ENCODE measurements around the gene NUTM2G.
"Not testable (repeated sequence)": the region's sequence is repeated elsewhere in the genome, so short reads cannot be mapped to it uniquely, and the experiment has no call there.

The NUTM2G gene

GRCh38 chr9:96928543-96928942 lies at the start of gene NUTM2G:
NUTM2G (plus strand) TSS chr9:96928843; CDS start chr9:96929025, 182 bp downstream.
- DNase-seq (ENCODE audit: low read depth, low spot score): not testable (repeated sequence)

DNA sequence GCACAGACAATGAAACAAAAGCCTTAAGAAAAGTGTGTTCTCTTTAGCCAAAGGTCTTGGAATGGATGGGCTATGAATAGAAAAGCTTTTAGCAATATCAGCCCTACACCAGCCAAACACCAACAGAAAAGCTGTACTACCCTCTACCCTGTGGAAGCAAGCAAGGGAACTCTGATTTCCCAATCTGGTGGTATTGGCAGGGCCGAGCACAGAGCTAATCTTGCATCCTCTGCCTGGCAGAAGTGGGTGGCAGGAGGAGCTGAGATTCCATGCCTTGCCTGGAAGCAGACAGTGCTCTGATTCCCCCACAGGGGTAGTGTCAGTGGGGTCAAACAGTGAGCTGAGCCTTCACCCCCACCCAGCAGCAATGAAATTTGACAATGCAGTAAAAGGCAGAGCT lies 44.7 kb upstream of the NUTM2G start:
- DNase-seq (ENCODE audit: low read depth, low spot score): no peak

DNA sequence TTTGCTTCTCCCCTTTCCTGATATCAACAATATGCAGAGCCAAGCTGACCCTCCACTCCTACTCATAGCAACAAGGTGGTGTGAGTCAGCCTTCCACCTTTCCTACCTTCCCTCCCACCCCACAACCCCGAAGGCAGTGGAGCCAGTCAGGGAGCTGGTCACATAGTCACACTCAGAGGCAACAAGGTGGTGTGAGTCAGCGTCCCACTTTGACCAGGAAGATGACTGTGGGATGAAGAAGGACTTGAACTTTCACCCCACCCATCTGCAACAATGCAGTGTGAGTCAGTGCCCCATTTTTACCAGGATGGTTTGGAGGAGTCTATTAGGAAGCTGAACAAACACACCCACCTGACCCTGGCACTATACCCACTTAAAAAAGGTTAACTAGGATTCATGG lies 44.2 kb upstream of the NUTM2G start:
- no peak for DNase-seq (ENCODE audit: low read depth, low spot score)

DNA sequence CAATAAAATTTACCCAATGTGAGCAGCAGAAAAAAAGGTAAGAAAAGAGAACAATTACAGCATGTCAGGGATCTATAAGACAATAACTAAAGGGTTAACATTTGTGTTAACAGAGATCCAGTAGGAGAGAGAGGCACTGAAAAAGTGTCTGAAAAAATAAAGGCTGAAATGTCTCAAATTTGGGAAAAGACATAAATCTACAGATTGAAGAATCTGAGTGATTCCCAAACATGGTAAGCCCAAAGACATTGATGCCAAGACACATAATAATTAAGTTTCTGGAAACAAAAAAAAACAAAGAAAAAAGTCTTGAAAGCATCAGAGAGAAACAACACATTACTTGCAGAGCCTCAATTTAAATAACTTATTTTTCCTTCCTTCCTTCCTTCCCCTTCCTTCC lies 43.2 kb upstream of the NUTM2G start:
- DNase-seq (ENCODE audit: low read depth, low spot score): no peak

DNA sequence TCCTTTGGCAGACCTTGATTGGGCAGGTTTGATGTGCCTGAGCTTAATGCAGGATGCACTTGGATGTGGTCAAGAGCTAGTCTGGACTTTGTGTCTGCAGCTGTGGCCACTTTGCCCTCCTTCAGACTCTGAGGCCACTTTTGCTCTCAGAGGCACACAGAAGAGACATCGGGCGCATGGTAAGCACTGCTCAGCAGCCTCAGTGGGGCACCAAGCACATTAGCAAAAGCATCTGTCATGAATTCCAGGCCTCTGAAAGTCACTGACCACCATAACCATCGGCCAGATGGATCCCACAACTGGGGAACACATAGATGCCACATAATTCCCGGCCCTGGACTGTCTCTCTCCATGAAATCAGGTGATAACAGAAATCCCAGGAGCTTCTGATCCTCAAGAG lies 40.1 kb upstream of the NUTM2G start:
- no peak for DNase-seq (ENCODE audit: low read depth, low spot score)

- no peak for DNase-seq (ENCODE audit: low read depth, low spot score)
These were observed 36.5 kb upstream of the NUTM2G start for GRCh38 chr9:96892131-96892530.

DNA sequence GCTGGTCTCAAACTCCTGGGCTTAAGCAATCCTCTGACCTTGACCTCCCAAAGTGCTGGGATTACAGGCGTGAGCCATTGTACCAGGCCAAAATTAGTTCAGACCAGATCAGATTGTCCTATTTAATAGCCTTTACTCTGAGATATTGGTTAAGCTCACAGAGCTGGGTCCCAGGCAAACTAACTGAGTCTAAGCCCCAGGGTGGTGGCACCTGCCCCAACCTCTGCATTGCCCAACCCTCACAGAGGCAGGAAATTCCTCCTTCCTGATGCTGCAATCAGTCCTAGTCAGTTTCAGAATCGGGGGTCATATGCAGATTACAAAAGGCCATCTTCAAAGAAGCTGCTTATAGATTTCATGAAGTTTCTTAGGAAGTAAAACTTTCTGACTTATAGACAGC lies 28.6 kb upstream of the NUTM2G start:
- not testable (repeated sequence) for DNase-seq (ENCODE audit: low read depth, low spot score)

DNA sequence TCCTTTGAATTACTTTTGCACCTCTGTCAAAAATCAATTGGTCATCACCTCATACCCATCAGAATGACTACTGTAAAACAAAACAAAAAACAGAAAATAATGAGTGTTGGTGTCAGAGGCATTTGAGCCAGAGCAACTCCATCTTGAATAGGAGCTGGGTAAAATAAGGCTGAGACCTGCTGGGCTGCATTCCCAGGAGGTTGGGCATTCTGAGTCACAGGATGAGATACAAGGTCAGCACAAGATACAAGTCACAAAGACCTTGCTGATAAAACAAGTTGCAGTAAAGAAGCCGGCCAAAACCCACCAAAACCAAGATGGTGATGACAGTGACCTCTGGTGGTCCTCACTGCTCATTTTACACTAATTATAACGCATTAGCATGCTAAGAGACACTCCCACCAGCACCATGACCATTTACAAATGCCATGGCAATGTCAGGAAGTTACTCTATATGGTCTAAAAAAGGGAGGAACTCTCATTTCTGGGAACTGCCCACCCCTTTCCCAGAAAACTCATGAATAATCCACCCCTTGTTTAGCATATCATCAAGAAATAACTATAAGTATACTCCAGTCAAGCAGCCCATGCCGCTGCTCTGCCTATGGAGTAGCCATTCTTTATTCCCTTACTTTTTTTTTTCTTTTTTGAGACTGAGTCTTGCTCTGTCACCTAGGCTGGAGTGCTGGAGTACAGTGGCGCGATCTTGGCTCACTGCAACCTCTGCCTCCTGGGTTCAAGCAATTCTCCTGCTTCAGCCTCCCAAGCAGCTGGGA lies 23.5 kb upstream of the NUTM2G start:
- not testable (repeated sequence) for DNase-seq (ENCODE audit: low read depth, low spot score)

DNA sequence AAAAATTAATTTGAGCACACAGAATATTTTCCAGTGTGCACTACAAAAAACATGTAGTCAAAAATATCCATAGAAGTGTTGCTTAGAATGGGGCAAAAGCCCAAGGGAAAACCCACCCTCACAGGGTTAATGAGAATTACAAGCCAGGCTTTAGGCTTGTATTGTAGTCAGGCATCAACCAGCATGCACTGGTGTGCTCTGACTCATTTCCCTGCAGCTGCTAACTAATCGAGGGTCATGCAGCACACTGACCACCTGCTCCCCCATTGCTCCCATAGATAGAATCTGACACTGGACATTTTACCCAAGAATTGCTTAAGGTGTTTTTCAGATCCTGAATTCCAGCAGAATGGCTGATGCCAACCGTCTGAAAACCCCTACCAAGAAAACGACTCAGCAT lies 20.2 kb upstream of the NUTM2G start:
- DNase-seq (ENCODE audit: low read depth, low spot score): not testable (repeated sequence)

- DNase-seq (ENCODE audit: low read depth, low spot score): not testable (repeated sequence)
These were observed 13.1 kb upstream of the NUTM2G start for GRCh38 chr9:96915539-96915938.

DNA sequence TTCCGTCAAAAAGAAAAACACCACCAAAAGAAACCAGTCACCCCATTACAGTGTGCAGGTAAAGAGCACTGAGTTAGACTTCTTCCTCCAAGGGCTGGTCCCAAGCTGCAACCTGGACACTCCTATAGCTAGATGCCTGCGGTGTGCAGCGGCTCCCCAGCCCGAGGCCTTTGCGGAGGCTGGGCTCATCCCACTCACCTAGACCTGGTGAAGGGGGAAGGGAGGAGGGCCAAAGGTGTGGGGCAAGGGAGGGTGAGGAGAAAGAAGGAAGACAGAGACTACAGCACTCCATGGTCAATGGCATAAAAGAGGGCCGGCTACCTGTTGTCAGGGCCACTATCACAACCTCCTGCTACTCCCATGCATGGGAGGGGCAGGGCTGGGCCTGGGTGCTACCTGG lies 12.1 kb upstream of the NUTM2G start:
- not testable (repeated sequence) for DNase-seq (ENCODE audit: low read depth, low spot score)

- DNase-seq (ENCODE audit: low read depth, low spot score): not testable (repeated sequence)
These were observed 10.1 kb upstream of the NUTM2G start for GRCh38 chr9:96918550-96918949.

GRCh38 chr9:96920803-96921202 lies 7.8 kb upstream of the NUTM2G start:
- DNase-seq (ENCODE audit: low read depth, low spot score): not testable (repeated sequence)

- not testable (repeated sequence) for DNase-seq (ENCODE audit: low read depth, low spot score)
These were observed 3.1 kb upstream of the NUTM2G start for GRCh38 chr9:96925587-96925986.

DNA sequence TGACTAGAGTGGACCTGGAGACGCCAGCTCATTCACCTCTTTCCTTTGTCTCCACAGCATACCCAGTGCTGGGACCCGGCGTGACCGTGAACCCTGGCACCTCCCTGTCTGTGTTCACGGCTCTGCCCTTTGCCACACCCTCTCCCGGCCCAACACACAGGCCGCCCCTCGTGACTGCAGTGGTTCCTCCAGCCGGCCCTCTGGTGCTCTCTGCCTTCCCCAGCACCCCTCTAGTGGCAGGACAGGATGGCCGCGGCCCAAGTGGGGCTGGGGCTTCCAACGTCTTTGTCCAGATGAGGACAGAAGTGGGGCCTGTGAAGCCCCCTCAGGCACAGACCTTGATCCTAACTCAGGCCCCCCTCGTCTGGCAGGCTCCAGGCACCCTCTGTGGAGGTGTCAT lies 3.0 kb downstream of the NUTM2G start:
- DNase-seq (ENCODE audit: low read depth, low spot score): not testable (repeated sequence)

DNA sequence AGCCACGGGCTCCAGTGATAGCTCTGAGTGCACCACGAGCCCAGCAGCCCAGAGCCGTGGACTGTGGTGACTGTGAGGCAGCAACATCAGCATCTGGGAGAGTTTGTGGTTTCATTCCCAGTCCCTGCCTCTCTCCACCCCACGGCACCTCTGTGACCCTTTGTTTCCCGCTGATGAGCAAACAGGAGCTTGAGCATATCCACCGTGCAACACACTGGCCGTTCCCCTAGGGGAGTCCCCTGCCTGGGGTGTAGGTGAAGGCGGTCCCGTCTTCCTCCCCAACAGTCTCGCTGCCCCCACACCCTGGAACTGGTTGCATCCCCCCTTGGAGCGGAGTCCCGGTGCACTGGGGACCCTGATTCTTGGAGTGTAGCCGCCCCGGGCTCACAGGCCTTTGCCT lies 5.5 kb downstream of the NUTM2G start:
- not testable (repeated sequence) for DNase-seq (ENCODE audit: low read depth, low spot score)

- not testable (repeated sequence) for DNase-seq (ENCODE audit: low read depth, low spot score)
These were observed 6.1 kb downstream of the NUTM2G start for GRCh38 chr9:96934706-96935105.

DNA sequence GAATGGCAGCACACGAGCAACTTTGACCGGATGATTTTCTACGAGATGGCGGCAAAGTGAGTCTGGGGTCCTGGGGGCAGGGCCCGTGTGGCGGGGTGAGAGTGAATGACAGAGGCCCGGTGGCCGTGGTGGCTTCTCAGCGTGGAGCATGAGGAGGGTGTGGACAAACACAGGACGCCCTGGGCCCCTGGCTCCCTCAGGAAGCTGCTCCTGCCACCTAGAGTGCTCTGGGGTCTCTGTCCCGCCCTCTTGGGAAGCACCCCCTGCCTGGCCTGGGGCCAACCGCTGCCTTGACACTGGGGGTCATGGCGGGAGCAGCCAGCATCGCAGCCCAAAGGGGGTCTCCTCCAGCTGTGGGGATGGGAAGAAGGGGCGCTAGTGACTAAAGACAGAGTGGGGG lies 6.8 kb downstream of the NUTM2G start:
- not testable (repeated sequence) for DNase-seq (ENCODE audit: low read depth, low spot score)

GRCh38 chr9:96937442-96937841 lies 8.8 kb downstream of the NUTM2G start:
- not testable (repeated sequence) for DNase-seq (ENCODE audit: low read depth, low spot score)

DNA sequence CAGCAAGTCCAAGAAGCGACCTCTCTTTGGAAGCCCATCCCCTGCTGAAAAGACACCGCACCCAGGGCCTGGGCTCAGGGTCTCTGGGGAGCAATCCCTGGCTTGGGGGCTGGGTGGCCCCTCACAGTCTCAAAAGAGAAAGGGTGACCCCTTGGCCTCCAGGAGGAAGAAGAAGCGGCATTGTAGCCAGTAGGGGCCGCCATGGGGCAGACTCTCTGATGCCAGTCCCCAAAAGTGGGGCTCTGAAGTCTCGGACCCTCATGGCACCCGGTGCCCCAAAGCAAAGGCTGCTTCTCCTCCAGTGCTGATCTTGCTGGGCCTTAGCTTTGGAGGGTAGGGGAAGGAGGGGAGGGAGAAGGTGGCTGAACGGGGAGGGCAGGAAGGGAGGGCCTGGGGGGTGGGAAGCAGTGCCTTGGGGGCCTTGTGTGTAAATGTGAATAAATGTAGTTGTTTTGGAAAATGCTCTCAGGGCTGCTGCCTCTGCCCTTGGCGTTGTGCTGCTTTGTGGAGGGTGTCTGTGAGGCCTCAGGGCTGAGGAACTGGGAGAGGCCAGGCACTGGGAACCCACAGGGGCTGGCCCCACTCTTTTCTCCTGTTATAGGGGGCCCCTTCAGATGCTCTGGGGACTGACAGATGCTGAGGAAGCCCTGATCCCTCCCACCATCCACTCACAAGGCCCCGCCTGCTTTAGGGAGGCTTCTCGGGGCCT lies 10.5 kb downstream of the NUTM2G start:
- not testable (repeated sequence) for DNase-seq (ENCODE audit: low read depth, low spot score)

GRCh38 chr9:96940982-96941381 lies 12.3 kb downstream of the NUTM2G start:
- not testable (repeated sequence) for DNase-seq (ENCODE audit: low read depth, low spot score)

DNA sequence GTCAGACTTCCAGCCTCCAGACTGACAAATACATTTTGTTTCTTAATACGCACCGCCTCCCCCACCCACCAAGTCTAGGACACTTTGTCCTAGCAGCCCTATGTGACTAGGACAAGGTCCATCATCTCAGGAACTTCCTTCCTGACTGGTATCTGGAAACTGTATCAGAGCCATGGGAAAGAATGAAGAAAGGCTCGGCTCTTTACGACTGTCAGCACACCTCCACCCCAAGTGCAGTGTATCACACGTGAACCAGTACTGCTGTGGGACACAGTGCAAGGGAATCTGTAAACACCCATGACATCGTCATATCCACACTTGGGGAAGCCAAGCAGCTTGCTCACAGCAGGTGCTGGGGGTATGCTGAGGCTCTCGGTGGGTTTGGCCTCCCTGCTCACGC lies 13.0 kb downstream of the NUTM2G start:
- DNase-seq (ENCODE audit: low read depth, low spot score): not testable (repeated sequence)

DNA sequence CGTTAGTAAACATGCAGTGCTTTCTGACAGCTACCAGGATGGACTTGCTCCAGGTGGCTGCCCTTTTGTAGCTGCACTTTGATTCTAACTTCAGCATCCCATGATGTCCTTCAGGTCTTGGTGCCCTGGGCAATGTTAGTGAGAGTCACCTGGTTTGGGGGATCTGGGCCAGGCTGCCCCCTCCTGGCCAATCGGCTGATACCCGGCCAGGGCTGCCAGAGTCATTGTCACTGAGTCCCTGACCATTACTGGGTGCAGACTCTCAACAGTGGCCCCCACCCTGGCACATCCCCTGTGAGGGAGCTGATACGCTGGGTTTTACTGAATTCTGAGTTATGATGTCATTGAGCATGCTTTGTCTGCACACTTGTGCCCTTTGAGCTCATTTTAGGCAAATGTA lies 13.5 kb downstream of the NUTM2G start:
- not testable (repeated sequence) for DNase-seq (ENCODE audit: low read depth, low spot score)
